GM12874 (cell line): ENCODE measurements around the gene AQP5.

Experiments
- CTCF ChIP-seq: IDR thresholded peaks from 2 replicates; pipeline ENCODE4 v1.5.1; 2011; ENCODE audit warnings: low read depth, mild to moderate bottlenecking, control low read depth, low read length, moderate library complexity; ENCODE audit not compliant: insufficient read depth

Gene AQP5

DNA sequence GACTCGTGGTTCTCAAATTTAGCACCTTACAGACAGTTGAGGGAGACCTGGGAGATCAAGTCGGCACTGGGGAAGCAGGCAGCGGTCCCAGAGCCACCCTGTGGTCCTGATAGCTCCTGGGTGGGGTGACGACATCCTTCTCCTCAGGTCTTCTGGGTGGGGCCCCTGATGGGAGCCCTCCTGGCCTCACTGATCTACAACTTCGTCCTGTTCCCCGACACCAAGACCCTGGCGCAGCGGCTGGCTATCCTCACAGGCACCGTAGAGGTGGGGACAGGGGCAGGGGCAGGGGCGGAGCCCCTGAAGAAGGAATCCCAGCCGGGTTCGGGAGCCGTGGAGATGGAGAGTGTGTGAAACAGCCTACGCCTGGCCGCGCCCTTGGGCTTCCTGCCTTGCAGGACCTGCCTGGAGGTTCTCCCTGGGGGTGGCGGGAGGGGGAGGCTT is 13.7 kb downstream of the AQP5 start:
- no peak for TF ChIP-seq CTCF

DNA sequence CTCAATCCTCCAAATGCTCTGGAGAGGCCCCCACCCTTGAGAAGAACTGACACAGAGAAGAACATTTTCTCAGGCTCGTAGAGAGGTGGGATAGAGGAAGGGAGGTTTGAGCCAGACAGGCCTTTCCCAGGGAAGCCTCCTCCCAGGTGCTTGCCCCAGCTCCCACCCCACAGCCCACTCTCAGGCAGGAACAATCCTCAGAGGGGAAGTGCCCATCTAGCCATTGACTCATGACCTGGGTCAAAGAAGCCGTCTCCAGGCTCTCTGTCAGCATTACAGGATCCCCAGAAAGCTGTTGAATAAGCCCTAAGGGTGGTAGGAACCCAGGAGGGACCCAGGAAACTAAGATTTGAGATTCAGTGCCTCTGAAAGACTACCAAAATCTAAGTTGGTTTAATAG is 14.9 kb downstream of the AQP5 start:
- TF ChIP-seq CTCF: no peak

DNA sequence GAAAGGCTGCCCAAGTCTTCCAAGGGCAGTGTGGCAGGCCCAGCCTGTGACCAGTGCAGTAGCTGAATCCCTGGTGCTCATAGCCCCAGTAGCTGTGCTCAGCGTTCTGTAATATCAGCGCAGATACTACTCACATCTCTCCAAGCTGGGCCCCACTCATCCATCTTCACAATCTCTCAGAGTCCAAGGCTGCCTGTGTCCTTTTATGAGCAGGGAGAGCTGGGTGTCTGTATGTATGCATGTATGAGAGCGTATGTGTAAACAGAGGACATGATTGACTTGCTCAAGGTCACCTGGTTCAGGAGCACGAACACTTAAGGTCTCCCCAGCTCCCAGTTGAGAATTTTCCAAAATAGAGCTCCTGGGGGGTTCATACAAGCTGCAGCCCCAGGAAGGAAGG is 16.5 kb downstream of the AQP5 start:
- no peak for TF ChIP-seq CTCF

GRCh38 chr12:49979016-49979586 is 17.4 kb downstream of the AQP5 start:
- TF ChIP-seq CTCF: no peak

- TF ChIP-seq CTCF: no peak
These were observed 18.1 kb downstream of the AQP5 start for GRCh38 chr12:49979791-49980190.

GRCh38 chr12:49980501-49981349 is 19.1 kb downstream of the AQP5 start:
- no peak for TF ChIP-seq CTCF

GRCh38 chr12:49982246-49983087 is 20.8 kb downstream of the AQP5 start:
- TF ChIP-seq CTCF: no peak
